ENCODE results near the gene KCNE1.
A peak's percentile ranks its signal among the peaks of the same experiment; 100 is the strongest.
"Not testable (repeated sequence)": the region's sequence is repeated elsewhere in the genome, so short reads cannot be mapped to it uniquely, and the experiment has no call there.

Gene KCNE1

GRCh38 chr21:34510148-34511142 is 1.6 kb downstream of the KCNE1 start:
- no peak for DNase-seq

DNA sequence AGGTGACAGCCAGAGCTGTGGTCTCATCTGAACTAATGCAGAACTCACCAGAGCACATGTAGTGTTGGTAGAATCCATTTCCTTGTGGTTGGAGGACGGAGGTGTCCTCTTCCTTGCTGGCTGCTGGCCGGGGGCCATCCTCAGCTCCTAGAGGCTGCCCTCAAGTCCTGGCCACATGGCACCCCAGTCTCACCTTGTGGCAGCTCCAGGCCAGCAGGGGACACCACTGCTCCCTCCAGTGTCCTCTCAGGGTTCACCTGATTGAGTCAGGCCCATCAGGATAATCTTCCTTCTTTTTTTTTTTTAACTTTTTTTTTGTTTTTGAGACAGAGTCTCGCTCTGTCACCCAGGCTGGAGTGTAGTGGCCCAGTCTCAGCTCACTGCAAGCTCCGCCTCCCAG is 2.9 kb downstream of the KCNE1 start:
- no peak for DNase-seq

- no peak for DNase-seq
Observed at GRCh38 chr21:34504595-34504994, 7.4 kb downstream of the KCNE1 start.

DNA sequence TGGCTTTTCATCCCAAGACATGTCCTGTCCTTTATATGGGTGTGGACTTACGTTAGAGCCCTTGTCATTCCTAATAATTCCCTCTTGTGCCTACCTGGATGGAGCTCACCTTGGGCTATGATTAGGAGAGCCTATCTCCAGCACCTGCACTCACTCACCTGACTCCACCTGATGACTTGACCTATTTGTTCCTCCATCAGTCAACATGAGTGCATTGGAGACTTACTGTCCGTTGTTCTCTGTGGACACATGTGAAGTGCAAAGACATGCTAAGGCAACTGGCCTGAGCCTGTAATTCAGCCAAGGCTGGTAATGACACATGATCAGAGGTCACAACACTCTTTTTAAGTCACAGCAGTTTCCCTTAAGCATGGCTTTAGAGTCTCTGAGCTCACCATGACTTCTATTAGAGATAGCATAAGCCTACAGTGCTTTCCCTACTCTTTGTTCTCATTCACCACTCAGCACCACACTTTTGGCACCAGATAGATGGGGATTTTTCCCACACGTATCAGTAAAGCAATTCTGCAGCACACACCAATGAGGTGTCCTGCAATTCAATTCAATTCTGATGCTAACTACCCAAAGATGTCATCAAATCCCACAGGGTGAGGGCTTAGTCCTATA is 9.4 kb downstream of the KCNE1 start:
- DNase-seq = no peak

GRCh38 chr21:34501716-34502115 is 10.3 kb downstream of the KCNE1 start:
- DNase-seq = no peak

GRCh38 chr21:34500191-34500590 is 11.8 kb downstream of the KCNE1 start:
- no peak for DNase-seq

- DNase-seq = no peak
Observed at GRCh38 chr21:34499116-34499515, 12.9 kb downstream of the KCNE1 start.

DNA sequence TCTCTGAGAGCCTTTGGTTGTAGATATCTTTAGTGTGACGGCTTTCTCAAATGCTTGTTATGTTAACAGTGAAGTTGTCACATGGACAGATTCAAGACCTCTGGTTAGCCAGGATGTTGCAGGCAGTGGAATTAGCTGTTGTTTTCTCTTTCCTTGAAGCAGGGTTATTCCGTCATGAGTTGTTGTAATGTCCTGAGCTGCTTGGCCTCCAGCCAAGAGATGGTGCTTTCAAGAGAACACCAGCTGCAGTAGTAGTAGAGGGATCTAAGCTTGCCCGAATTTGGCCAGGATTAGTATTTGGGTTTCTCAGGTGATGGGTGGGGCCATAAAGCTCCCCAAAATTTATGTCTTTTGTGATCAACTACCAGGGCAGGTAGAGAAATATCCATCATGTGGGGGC is 13.4 kb downstream of the KCNE1 start:
- peak; percentile 80 for DNase-seq

DNA sequence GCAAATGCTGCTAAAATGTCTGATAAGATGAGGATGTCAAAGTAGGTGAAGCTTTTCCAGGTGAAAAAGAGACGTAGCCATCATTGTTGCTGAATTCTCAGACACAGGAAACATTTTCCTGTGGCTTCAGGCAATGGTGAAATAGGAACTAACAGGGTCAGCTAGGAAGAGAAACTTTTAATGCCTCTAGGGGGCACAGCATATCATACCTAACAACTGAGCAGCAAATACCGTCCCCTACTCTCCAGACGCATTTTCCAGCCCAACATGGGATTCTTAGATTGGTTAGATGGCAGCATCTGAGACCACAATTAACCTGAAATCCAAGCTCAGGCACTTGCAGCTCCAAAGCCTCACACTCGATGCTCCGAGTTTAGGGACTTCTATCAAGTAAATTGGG is 28.2 kb downstream of the KCNE1 start:
- DNase-seq = not testable (repeated sequence)

DNA sequence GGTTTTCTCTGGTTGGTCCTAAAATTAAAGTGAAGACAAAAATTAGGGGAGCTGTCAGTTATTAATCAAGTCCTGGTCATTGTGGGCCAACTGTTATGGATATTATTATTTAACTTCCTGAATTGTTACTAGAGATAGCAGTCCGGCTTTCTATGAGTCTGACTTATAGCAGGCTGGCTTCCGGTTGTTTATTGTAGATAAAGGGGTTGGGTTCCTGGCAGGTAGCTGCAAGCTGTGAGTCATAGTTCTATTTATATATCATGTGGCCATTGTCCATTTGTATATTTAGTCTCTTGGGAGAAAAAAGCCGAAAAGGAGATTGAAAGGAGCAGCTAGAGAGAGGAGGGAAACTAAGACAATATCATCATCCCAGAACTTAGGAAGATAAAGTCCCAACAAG is 28.6 kb downstream of the KCNE1 start:
- DNase-seq = not testable (repeated sequence)

DNA sequence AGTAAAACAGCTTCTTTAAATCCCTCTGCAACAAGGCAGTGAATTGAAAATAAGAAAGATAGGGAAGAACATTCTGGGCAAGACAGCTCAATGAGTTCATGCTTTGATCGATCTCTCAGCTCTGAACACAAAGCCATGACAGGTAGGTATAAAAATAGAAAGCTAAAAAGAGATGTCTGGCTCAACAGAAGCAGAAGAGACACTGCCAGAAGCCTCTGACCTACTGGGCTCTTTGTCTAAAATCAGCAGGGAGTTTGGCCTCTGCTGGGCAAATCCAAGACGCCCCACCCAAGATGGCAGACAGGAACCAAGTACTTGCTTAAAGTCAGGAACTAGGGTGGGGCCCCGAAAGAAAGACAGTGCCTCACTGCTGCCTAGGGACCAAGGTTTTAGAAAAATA is 44.7 kb downstream of the KCNE1 start:
- DNase-seq = not testable (repeated sequence)

DNA sequence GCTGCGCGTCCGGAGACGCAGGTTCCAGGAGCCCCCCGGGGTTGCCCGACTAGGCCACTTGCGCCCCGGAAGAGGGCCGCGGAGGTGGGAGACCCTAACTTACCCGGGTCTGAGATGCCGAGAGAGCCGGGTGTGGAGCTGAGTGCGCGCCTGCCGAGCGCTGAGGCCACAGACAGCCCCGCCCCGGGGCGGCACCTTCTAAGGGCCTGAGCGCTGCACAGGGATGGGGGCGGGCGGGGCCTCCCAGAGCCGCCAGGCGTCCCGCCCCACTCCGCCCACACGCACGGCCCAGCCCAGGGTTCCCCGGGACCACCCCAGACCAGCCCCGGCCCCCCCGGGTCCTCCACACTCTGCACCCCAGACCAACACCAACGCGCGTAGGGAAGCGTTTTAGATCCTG is 52.6 kb downstream of the KCNE1 start:
- DNase-seq = not testable (repeated sequence)

GRCh38 chr21:34458266-34458665 is 53.7 kb downstream of the KCNE1 start:
- not testable (repeated sequence) for DNase-seq

DNA sequence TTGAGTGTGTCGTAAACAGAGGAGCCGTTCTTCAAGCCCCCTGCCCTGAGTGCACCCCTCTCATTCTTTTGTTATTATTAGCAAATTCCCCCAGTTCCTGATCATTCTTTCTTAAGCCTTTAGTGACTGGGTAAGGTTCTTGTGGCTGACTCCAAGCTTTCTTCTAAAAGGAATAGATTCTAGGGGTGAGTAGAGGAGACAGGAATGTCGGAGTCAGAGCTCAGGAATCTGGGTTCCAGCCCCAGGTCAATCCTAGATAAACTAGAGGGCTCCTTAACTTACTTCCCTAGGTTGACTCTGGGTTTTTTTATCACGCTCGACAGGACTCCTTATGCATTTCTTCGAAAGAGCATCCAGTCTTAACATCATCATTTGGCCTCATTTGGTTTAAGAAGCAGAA is 55.8 kb downstream of the KCNE1 start:
- DNase-seq = not testable (repeated sequence)

DNA sequence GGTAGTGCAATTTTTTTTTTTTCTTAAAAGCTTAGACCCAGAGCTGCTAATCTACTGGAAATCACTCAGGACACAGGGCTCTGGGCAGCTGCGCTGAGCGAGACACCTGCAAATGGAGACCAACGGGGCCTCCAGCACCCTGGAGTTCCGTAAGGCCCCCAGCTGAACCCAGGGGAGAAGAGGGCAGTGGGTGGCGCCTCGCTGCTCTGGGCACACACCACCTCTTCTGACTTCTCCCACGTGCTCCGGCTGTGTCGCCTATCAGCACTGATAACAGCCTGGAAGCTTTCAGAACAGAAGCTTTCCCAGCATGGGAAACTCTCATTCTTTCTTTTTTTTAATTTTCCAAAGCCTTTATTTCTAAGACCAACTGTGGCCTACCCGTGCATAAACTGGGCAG is 56.4 kb downstream of the KCNE1 start:
- not testable (repeated sequence) for DNase-seq

DNA sequence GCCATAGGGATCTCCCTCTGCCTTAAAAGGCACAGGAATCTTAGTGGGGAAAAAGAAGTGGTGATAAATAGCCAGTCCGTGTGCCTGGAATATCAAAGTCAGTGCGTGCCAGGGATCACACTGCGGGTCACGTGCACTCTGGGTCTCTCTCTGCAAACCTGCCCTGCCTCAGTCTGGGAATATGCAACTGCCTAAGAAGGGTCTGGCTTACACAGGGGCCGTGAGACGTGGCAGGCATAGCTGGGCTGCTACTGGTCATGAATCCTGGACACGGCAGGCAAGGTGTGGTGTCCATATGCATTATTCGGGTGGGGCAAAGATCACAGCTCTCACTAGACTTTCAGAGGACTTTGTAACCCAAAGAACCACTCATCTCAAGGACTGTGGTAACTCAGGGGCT is 65.0 kb downstream of the KCNE1 start:
- not testable (repeated sequence) for DNase-seq

DNA sequence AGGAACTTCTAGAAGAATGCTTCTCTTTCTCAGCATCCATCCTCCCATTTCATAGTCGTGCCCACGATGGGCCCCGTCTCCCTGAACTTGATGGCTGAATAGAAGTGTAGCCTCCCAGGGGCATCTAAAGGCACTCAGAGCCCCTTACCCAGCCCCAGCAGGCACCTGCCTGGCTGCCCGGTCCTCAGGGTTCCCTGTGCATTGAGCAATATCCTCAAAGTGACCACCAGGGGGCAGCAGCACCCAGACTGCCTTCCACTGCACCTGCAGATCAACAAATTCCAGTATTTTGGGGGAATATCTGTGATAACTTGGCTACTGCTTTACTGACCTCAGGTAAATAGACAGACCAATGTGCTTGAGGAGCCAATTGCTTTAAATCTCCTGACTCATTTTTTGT is 68.5 kb downstream of the KCNE1 start:
- not testable (repeated sequence) for DNase-seq

DNA sequence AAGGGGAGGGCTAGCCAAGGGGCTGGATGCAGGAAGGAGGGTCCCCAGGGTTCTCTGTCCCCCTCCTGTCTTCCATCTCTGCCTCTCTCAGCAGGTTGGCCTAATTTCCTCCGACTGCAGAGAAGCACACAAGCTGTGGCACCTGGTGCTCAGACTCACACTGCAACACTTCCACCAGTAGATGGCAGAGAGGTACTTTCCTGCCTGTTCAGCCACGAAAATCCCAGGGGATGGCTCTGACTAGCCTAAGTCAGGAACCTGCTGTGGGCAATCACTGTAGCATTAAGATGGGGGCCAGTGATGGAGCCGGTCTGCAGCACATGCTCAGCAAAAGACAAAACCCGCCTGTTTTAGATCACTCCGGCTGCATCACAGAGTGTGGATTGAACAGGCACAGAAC is 82.3 kb downstream of the KCNE1 start:
- DNase-seq = not testable (repeated sequence)

DNA sequence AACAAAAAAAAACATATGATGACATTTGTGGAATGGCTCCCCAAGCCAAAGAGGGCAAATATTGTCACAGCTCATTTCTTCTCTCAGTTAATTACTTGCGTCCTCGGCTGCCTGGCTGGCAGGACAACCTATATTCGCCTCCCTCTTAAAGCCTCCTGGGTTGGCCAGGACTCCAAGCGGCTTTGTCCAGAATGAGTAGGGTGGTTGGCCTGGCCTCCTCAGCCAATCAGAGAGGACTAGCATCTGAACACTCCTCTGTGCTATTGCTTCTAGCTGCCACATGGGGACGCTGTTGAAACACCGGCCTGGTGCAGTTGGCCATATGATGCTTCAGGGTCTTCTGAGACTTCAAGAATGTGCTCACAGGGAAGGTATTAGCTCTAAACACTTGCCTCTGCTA is 83.6 kb downstream of the KCNE1 start:
- DNase-seq = not testable (repeated sequence)

GRCh38 chr21:34427339-34427738 is 84.7 kb downstream of the KCNE1 start:
- not testable (repeated sequence) for DNase-seq

GRCh38 chr21:34423805-34424204 is 88.2 kb downstream of the KCNE1 start, which contains the start of gene SMIM34:
Gene SMIM34 (minus strand): TSS chr21:34423951. CDS start chr21:34423839, 112 bp downstream.
- DNase-seq = not testable (repeated sequence)

DNA sequence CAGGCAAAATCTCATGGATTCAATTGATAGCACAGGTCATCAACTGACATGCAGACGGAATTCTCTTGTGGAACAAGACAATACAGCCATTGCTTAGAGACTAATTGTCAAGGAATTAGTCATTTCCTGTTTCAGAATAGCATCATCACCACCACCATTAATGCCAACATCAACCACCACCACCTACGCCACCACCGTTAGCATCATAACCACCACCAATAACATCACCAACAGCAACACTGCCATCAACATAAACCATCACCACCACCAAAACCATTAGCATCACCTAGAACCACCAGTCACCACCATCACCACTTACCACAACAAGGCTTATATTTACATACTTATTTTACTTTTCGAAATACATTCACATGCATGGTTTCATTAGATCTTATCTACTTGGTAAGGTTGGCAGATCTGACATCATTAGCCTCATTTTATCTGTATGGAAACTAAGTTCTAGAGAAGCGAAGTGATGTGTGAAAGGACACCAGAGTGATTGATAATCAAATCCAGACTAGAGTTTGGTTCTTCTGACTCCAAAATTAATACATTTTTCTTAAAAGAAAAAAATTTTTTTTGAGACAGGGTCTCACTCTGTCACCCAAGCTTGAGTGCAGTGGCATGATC is 94.4 kb downstream of the KCNE1 start:
- DNase-seq = not testable (repeated sequence)

GRCh38 chr21:34407294-34407693 is 104.7 kb downstream of the KCNE1 start:
- not testable (repeated sequence) for DNase-seq
